H1 (cell line): ENCODE measurements around the gene ANKFY1. TPM values are rescaled to one million over a fixed set of nuclear protein-coding genes. Genes with fewer than 3 reads are reported as not detected.

ENCODE experiments used
- CTCF ChIA-PET: fragments of 300-600 bp; sonication (Branson Sonifier 250); formaldehyde crosslinking; loops from one replicate; lab custom pipeline; 2021; ENCODE audit not compliant: partially characterized antibody; lab: Charles Lee
- POLR2A ChIA-PET: fragments of 300-600 bp; sonication (Branson Sonifier 250); formaldehyde crosslinking; loops from one replicate; lab custom pipeline; 2021; ENCODE audit warnings: inconsistent platforms; ENCODE audit not compliant: partially characterized antibody; lab: Charles Lee
- DNase-seq, 2 experiments: peaks; one replicate each; pipeline versions ENCODE4 v3.0.0 to v3.0.0-alpha.2; 2010 to 2022; ENCODE audit warnings: low spot score in 2 of 2, low read depth in 1 of 2, mixed read lengths in 1 of 2
- FAIRE-seq: peaks from 2 replicates; lab custom pipeline; 2011; peaks lifted over from hg19 to GRCh38; lab: Jason Lieb, UNC
- H2AFZ ChIP-seq: 2 replicates; pipeline ENCODE4 v1.8.1; 2012; ENCODE audit warnings: low read length, inconsistent platforms
- H2AK5ac ChIP-seq: 2 replicates; pipeline ENCODE4 v1.6.1; 2013; ENCODE audit warnings: low read depth, low read length
- H2BK120ac ChIP-seq: replicated peaks from 2 replicates; pipeline ENCODE3; 2013; ENCODE audit warnings: low read depth, low read length, inconsistent platforms
- H2BK12ac ChIP-seq: 2 replicates; pipeline ENCODE4 v1.6.1; 2013; ENCODE audit warnings: low read depth, low read length
- H2BK15ac ChIP-seq: 2 replicates; pipeline ENCODE4 v1.6.1; 2013; ENCODE audit warnings: low read length
- H2BK20ac ChIP-seq: 2 replicates; pipeline ENCODE4 v1.6.1; 2013; ENCODE audit warnings: low read length
- H2BK5ac ChIP-seq: 2 replicates; pipeline ENCODE4 v1.6.1; 2013; ENCODE audit warnings: low read depth, low read length
- H3K14ac ChIP-seq: 2 replicates; pipeline ENCODE4 v1.6.1; 2013; ENCODE audit warnings: inconsistent platforms; ENCODE audit not compliant: insufficient read length
- H3K18ac ChIP-seq: 2 replicates; pipeline ENCODE4 v1.6.1; 2013; ENCODE audit warnings: low read length; ENCODE audit errors: extremely low read depth
- H3K23ac ChIP-seq: 2 replicates; pipeline ENCODE4 v1.6.1; 2013; ENCODE audit warnings: inconsistent platforms; ENCODE audit not compliant: insufficient read length
- H3K23me2 ChIP-seq: 2 replicates; pipeline ENCODE4 v1.6.1; 2013; ENCODE audit warnings: low read depth, low read length
- H3K27ac ChIP-seq: 2 replicates; pipeline ENCODE4 v1.6.1; 2011; ENCODE audit warnings: low read depth, low read length, inconsistent platforms
- H3K27me3 ChIP-seq, 4 experiments: replicated peaks in 1 of 4; 1 replicate in 1 of 4; 2 replicates in 3 of 4; pipeline versions ENCODE4 v1.6.1 to v1.8.1; 2011 to 2013; ENCODE audit warnings: low read length in 3 of 4, mild to moderate bottlenecking in 3 of 4, inconsistent platforms in 2 of 4, mixed read lengths in 2 of 4, moderate library complexity in 1 of 4; ENCODE audit not compliant: control insufficient read depth in 3 of 4, insufficient read depth in 3 of 4; ENCODE audit errors: extremely low read depth in 1 of 4
- H3K36me3 ChIP-seq, 4 experiments: 2 replicates each; pipeline versions ENCODE4 v1.6.1 to v1.8.1; 2011 to 2013; ENCODE audit warnings: mild to moderate bottlenecking in 4 of 4, low read length in 3 of 4, moderate library complexity in 2 of 4, control low read depth in 1 of 4, inconsistent platforms in 1 of 4; ENCODE audit not compliant: insufficient read depth in 4 of 4, control insufficient read depth in 2 of 4
- H3K4ac ChIP-seq: replicated peaks from 2 replicates; pipeline ENCODE3; 2013; ENCODE audit warnings: low read length, low read depth, mixed read lengths, inconsistent platforms; ENCODE audit not compliant: insufficient read length
- H3K4me1 ChIP-seq, 4 experiments: replicated peaks in 1 of 4; 1 replicate in 1 of 4; 2 replicates in 3 of 4; pipeline versions ENCODE4 v1.6.1 to v1.8.1; 2011 to 2013; ENCODE audit warnings: low read length in 3 of 4, inconsistent platforms in 2 of 4, mixed read lengths in 1 of 4; ENCODE audit not compliant: insufficient read depth in 4 of 4, control insufficient read depth in 3 of 4
- H3K4me2 ChIP-seq, 2 experiments: 2 replicates each; pipeline versions ENCODE4 v1.6.1 to v1.8.1; 2011 to 2013; ENCODE audit warnings: low read depth in 2 of 2, low read length in 2 of 2, control low read depth in 1 of 2, inconsistent platforms in 1 of 2, mild to moderate bottlenecking in 1 of 2; ENCODE audit not compliant: insufficient read depth in 1 of 2
- H3K4me3 ChIP-seq, 4 experiments: fragments of 200-600, 300-600 bp in 1 of 4; sonication (generic), shearing (Covaris generic), sonication (Bioruptor Twin) in 1 of 4; 2 replicates each; pipeline versions ENCODE4 v1.5.1 to v1.8.1; 2011 to 2016; ENCODE audit warnings: low read length in 4 of 4, low read depth in 3 of 4, control low read depth in 2 of 4, inconsistent platforms in 2 of 4, mild to moderate bottlenecking in 2 of 4, mixed read lengths in 1 of 4, moderate library complexity in 1 of 4; ENCODE audit not compliant: insufficient read depth in 2 of 4; ENCODE audit errors: extremely low read depth in 1 of 4
- H3K56ac ChIP-seq: replicated peaks from 2 replicates; pipeline ENCODE3; 2013; ENCODE audit warnings: low read depth, mild to moderate bottlenecking, mixed read lengths, low read length, inconsistent platforms; ENCODE audit not compliant: insufficient read length
- H3K79me1 ChIP-seq: 2 replicates; pipeline ENCODE4 v1.6.1; 2013; ENCODE audit warnings: low read depth, low read length, control low read depth
- H3K79me2 ChIP-seq, 2 experiments: 2 replicates each; pipeline versions ENCODE4 v1.6.1 to v1.8.1; 2012 to 2013; ENCODE audit warnings: low read length in 2 of 2, mild to moderate bottlenecking in 2 of 2, inconsistent platforms in 1 of 2; ENCODE audit not compliant: insufficient read depth in 2 of 2, control insufficient read depth in 1 of 2
- H3K9ac ChIP-seq, 4 experiments: replicated peaks in 1 of 4; 1 replicate in 1 of 4; 2 replicates in 3 of 4; pipeline versions ENCODE4 v1.6.1 to v1.8.1; 2011 to 2013; ENCODE audit warnings: low read depth in 3 of 4, low read length in 3 of 4, control low read depth in 2 of 4, mild to moderate bottlenecking in 2 of 4, moderate library complexity in 2 of 4, inconsistent platforms in 1 of 4; ENCODE audit errors: extremely low read depth in 1 of 4
- H3K9me3 ChIP-seq, 2 experiments: 2 replicates each; pipeline versions ENCODE4 v1.6.1 to v1.8.1; 2012 to 2013; ENCODE audit warnings: mild to moderate bottlenecking in 2 of 2, moderate library complexity in 2 of 2, control low read depth in 1 of 2, inconsistent platforms in 1 of 2, low read depth in 1 of 2, low read length in 1 of 2, mixed read lengths in 1 of 2; ENCODE audit not compliant: insufficient read depth in 2 of 2
- H4K20me1 ChIP-seq, 2 experiments: replicated peaks in 1 of 2; 2 replicates each; pipeline versions ENCODE3 to v1.8.1; 2011 to 2013; ENCODE audit warnings: inconsistent platforms in 2 of 2, low read length in 2 of 2, mild to moderate bottlenecking in 1 of 2; ENCODE audit not compliant: insufficient read depth in 2 of 2, control insufficient read depth in 1 of 2
- H4K5ac ChIP-seq: 2 replicates; pipeline ENCODE4 v1.6.1; 2013; ENCODE audit warnings: low read length, low read depth, mixed read lengths, inconsistent platforms; ENCODE audit not compliant: insufficient read length
- H4K8ac ChIP-seq: 2 replicates; pipeline ENCODE4 v1.8.0; 2013; ENCODE audit warnings: mild to moderate bottlenecking, moderate library complexity, low read length, inconsistent platforms; ENCODE audit not compliant: insufficient read depth; ENCODE audit errors: extremely low read depth
- H4K91ac ChIP-seq: replicated peaks from 2 replicates; pipeline ENCODE3; 2013; ENCODE audit warnings: low read length, mixed read lengths, inconsistent platforms; ENCODE audit not compliant: insufficient read length
- EGR1 ChIP-seq: IDR thresholded peaks from 2 replicates; pipeline ENCODE4 v1.6.1; 2011; ENCODE audit warnings: low read depth, low read length, borderline replicate concordance
- KDM4A ChIP-seq: IDR thresholded peaks from one replicate; pipeline ENCODE4 v1.7.1; 2012; ENCODE audit warnings: low read depth, mild to moderate bottlenecking, moderate library complexity, low read length, inconsistent platforms; ENCODE audit not compliant: severe bottlenecking
- SAP30 ChIP-seq: fragments of 300-600 bp; sonication (generic); IDR thresholded peaks from 2 replicates; pipeline ENCODE4 v1.7.1; 2012; ENCODE audit warnings: low read length, moderate library complexity, mild to moderate bottlenecking, inconsistent platforms; ENCODE audit not compliant: insufficient read depth, insufficient replicate concordance
- SRF ChIP-seq: IDR thresholded peaks from 2 replicates; pipeline ENCODE4 v1.6.1; 2011; ENCODE audit warnings: mild to moderate bottlenecking, low read depth, low read length, moderate library complexity
- USF2 ChIP-seq: IDR thresholded peaks from 2 replicates; pipeline ENCODE4 v1.6.1; 2011; ENCODE audit warnings: low read length, improper control_type of control experiment
- WGBS, 2 experiments: shearing (Covaris generic) in 1 of 2; methylation state at CpG; one replicate each; pipeline versions ENCODE4 v1.1.6 to v1.1.7; 2013 to 2015; ENCODE audit warnings: low lambda C conversion rate in 2 of 2, mixed read lengths in 2 of 2, inconsistent platforms in 1 of 2, low coverage in 1 of 2, missing lambda C conversion rate in 1 of 2; ENCODE audit not compliant: insufficient replicate concordance in 2 of 2, insufficient coverage in 1 of 2, insufficient read length in 1 of 2; ENCODE audit errors: extremely low coverage in 1 of 2, missing lambda C conversion rate in 1 of 2; 5-methylcytosine and 5-hydroxymethylcytosine counted together
- polyA plus RNA-seq, 7 experiments: library from polyadenylated mRNA; depleted of rRNA in 3 of 7; stranded (reverse) in 5 of 7; unstranded in 2 of 7; fragments of >200 nt in 5 of 7; fragments of 200-250 nt in 2 of 7; gene quantifications; 1 replicate in 5 of 7; 2 replicates in 1 of 7; 4 replicates in 1 of 7; pipeline versions ENCODE4 v1.2.1 to v1.2.3, GENCODE V29; 2011 to 2013; ENCODE audit warnings: missing spikeins in 2 of 7, mixed read lengths in 2 of 7
- total RNA-seq: library from RNA; stranded (reverse); fragmentation: NEBNext Ultra II Directional; extraction: Animal tissue kit (Norgen Biotek cat#: 25700); gene quantifications from 2 replicates; pipeline ENCODE4 v1.2.1, GENCODE V29; 2021

The ANKFY1 gene
- total and polyA plus RNA-seq, 2 of the 8 experiments (the other 6 are each of a cell fraction or from before 2014, with no cell fraction given) = 28.3 to 45.3 TPM

GRCh38 chr17:4134721-4135120 is 129.1 kb downstream of the ANKFY1 start:
- Histone ChIP-seq H3K36me3 (no peaks in the 10 kb centered on the region), H3K4me2 (no peak overlapping the region), H4K8ac (no peak overlapping the region), H3K23ac (no peak overlapping the region), H2BK15ac (no peak overlapping the region), H3K27me3 (no peaks in the 10 kb centered on the region), H2AFZ (no peak overlapping the region), H4K20me1 (peaks cover 0 to 9% of the 10 kb centered on the region in 2 experiments), H3K4me3 (no peak overlapping the region), H2AK5ac (no peak overlapping the region), H3K23me2 (no peaks in the 10 kb centered on the region), H3K9ac (no peak overlapping the region), H3K79me1 (peaks cover 2% of the 10 kb centered on the region), H3K4ac (no peak overlapping the region), H2BK12ac (no peak overlapping the region), H2BK20ac (no peak overlapping the region), H3K14ac (no peak overlapping the region), H2BK5ac (no peak overlapping the region), H3K56ac (no peak overlapping the region), H3K4me1 (no peaks in the 10 kb centered on the region), H4K5ac (no peak overlapping the region), H2BK120ac (no peak overlapping the region), H3K79me2 (peaks cover 5 to 32% of the 10 kb centered on the region in 2 experiments; a peak in 3 of 4 replicates), H3K18ac (no peak overlapping the region), H4K91ac (no peak overlapping the region), H3K9me3 (no peaks in the 10 kb centered on the region), H3K27ac (no peak overlapping the region)
- DNase-seq (no peak), FAIRE-seq (no peak)
- POLR2A ChIA-PET = interaction anchor here (1.0 kb wide), 1 partner anchor 9 kb away, joined by 5 read pairs; the partner anchor contains the start of gene CYB5D2
- 89% methylated on average over 3 of the region's 3 CpGs; no CpG with 5 or more reads in 1 of the 2 experiments for WGBS, 2 experiments
- CTCF ChIA-PET = interaction anchor here (0.6 to 1.9 kb wide), 4 partner anchors 7 to 227 kb away, joined by 3 to 5 read pairs (median 4); no protein-coding TSS in a partner anchor
- no peak for TF ChIP-seq EGR1
- TF ChIP-seq KDM4A = no peak
- TF ChIP-seq USF2 = no peak
- TF ChIP-seq SRF = no peak
- no peak for TF ChIP-seq SAP30
